Spleen (tissue), 11 donors: ENCODE data around the gene FN3KRP. TPM values are rescaled to one million over a fixed set of nuclear protein-coding genes. Genes with fewer than 3 reads are reported as not detected.
"Not testable (repeated sequence)": the region's sequence is repeated elsewhere in the genome, so short reads cannot be mapped to it uniquely, and the experiment has no call there.

Experiments used
- DNase-seq: peaks from one replicate; pipeline ENCODE4 v3.0.0-alpha.2; 2020
- H3K27ac ChIP-seq, 8 donors: fragments of 200-600 bp; sonication (generic) in 7 of 8; 1 replicate in 4 of 8; 2 replicates in 4 of 8; pipeline versions ENCODE4 v1.5.0 to v1.8.0; 2016 to 2021; ENCODE audit warnings: inconsistent platforms in 4 of 8, mild to moderate bottlenecking in 4 of 8, moderate library complexity in 1 of 8
- H3K27me3 ChIP-seq, 7 donors: fragments of 200-600 bp; sonication (generic) in 6 of 7; replicated peaks in 1 of 7; 1 replicate in 4 of 7; 2 replicates in 3 of 7; pipeline versions ENCODE4 v1.5.0 to v1.8.0; 2016 to 2021; ENCODE audit warnings: inconsistent platforms in 3 of 7, mild to moderate bottlenecking in 1 of 7
- H3K36me3 ChIP-seq, 6 donors: fragments of 200-600 bp; sonication (generic) in 5 of 6; 1 replicate in 4 of 6; 2 replicates in 2 of 6; pipeline versions ENCODE4 v1.5.0 to v1.8.0; 2016 to 2021; ENCODE audit warnings: inconsistent platforms in 2 of 6
- H3K4me1 ChIP-seq, 6 donors: fragments of 200-600 bp; sonication (generic) in 5 of 6; 1 replicate in 3 of 6; 2 replicates in 3 of 6; pipeline versions ENCODE4 v1.5.0 to v1.8.0; 2016 to 2021; ENCODE audit warnings: inconsistent platforms in 3 of 6
- H3K4me3 ChIP-seq, 8 donors: fragments of 200-600 bp; sonication (generic) in 7 of 8; 1 replicate in 4 of 8; 2 replicates in 4 of 8; pipeline versions ENCODE4 v1.5.0 to v1.8.0; 2016 to 2021; ENCODE audit warnings: inconsistent platforms in 4 of 8, mild to moderate bottlenecking in 4 of 8, moderate library complexity in 2 of 8
- H3K9me3 ChIP-seq, 8 donors: fragments of 200-600 bp; sonication (generic) in 7 of 8; 1 replicate in 4 of 8; 2 replicates in 4 of 8; pipeline versions ENCODE4 v1.5.0 to v1.8.0; 2016 to 2021; ENCODE audit warnings: inconsistent platforms in 4 of 8
- CTCF ChIP-seq, 11 experiments: fragments of 200-600 bp in 7 of 11; fragments of 450-650 bp in 4 of 11; sonication (generic) in 4 of 11; IDR thresholded peaks in 8 of 11; conservative IDR thresholded peaks in 3 of 11; 1 replicate in 7 of 11; 2 replicates in 4 of 11; pipeline versions ENCODE4 v1.4.0 to v1.8.0; 2016 to 2021; ENCODE audit warnings: antibody characterized with exemption in 11 of 11, inconsistent platforms in 4 of 11, mild to moderate bottlenecking in 1 of 11
- POLR2A ChIP-seq, 3 donors: fragments of 450-650 bp; IDR thresholded peaks; one replicate each; pipeline ENCODE4 v1.5.1; 2017; ENCODE audit warnings: antibody characterized with exemption in 3 of 3, mild to moderate bottlenecking in 1 of 3
- POLR2AphosphoS5 ChIP-seq, 3 donors: sonication (generic); formaldehyde crosslinking; IDR thresholded peaks; one replicate each; pipeline ENCODE4 v1.5.1; 2017; ENCODE audit warnings: antibody characterized with exemption in 3 of 3
- WGBS, 5 donors: extraction: QIAGEN DNeasy Blood & Tissue Kit in 3 of 5; methylation state at CpG; one replicate each; pipeline versions ENCODE4 v1.1.5 to v1.1.7; 2013 to 2018; 5-methylcytosine and 5-hydroxymethylcytosine counted together
- intact Hi-C: fragments of 100-400 bp; cut with DNase I; formaldehyde crosslinking; loops from one replicate; pipeline ENCODE4 v1.15.0; 2023; ENCODE audit warnings: low total_unique reads
- polyA plus RNA-seq, 3 donors: library from polyadenylated mRNA; stranded (reverse); fragments of 200-250 nt; gene quantifications; one replicate each; pipeline ENCODE4 v1.2.1, GENCODE V29; 2013
- total RNA-seq, 7 donors: library from RNA; depleted of rRNA in 3 of 7; stranded (reverse); fragments of >200 nt in 3 of 7; fragmentation: NEBNext Ultra II Directional in 4 of 7; extraction: Animal tissue kit (Norgen Biotek cat#: 25700) in 4 of 7; gene quantifications; one replicate each; pipeline versions ENCODE4 v1.1.0 to v1.2.1, GENCODE V29; 2016 to 2021
- donor health status: healthy with polysubstance abuse.
- donor health status: DM: no; HTN: no; CAD: no; lungs with moderate emphysema.
- donor health status: DM: no; HTN: no; CAD: no.
- donor health status: Bipolar disorder and iron deficiency.
- donor health status: healthy.
- donor health status: DM: no; HTN: no; CAD: no.
- donor health status: DM: yes; HTN: yes; CAD: no.

The FN3KRP gene
- total and polyA plus RNA-seq, 10 donors = 16.3 to 35.1 (median 24.8) TPM

GRCh38 chr17:82737967-82738877 is 21.7 kb downstream of the FN3KRP start:
- H3K27me3 ChIP-seq = peaks cover 0 to 22% (median 0%) of the 10 kb centered on the region in 7 donors
- H3K9me3 ChIP-seq = peaks cover 0 to 28% (median 23%) of the 10 kb centered on the region in 8 donors
- no peak overlapping the region for H3K27ac ChIP-seq
- intact Hi-C loops = no loop called here
- peaks cover 4 to 24% (median 16%) of the 10 kb centered on the region in 6 donors for H3K4me1 ChIP-seq
- peaks cover 0 to 47% (median 16%) of the 10 kb centered on the region in 6 donors for H3K36me3 ChIP-seq
- no peak for DNase-seq
- no peak overlapping the region for H3K4me3 ChIP-seq
- 83 to 90% (median 86%) methylated on average over 18 to 26 of the region's 26 CpGs for WGBS, 5 donors
- TF ChIP-seq POLR2AphosphoS5 (IDR thresholded peaks at IDR 0.05) = no peak
- no peak for TF ChIP-seq POLR2A (IDR thresholded peaks at IDR 0.05)
- TF ChIP-seq CTCF (IDR thresholded peaks at IDR 0.05 in 8 of 11, conservative IDR thresholded peaks at IDR 0.05 in 3 of 11) = no peak

GRCh38 chr17:82740906-82741759 is 24.6 kb downstream of the FN3KRP start:
- no peak for DNase-seq
- Histone ChIP-seq H3K27me3 (peaks cover 0 to 8% (median 0%) of the 10 kb centered on the region in 7 donors), H3K4me1 (peaks cover 0 to 10% (median 5%) of the 10 kb centered on the region in 6 donors), H3K27ac (no peak overlapping the region), H3K36me3 (peaks cover 0 to 40% (median 16%) of the 10 kb centered on the region in 6 donors), H3K4me3 (no peak overlapping the region), H3K9me3 (peaks cover 0 to 24% (median 22%) of the 10 kb centered on the region in 8 donors)
- intact Hi-C loops = no loop called here
- 92 to 98% (median 96%) methylated on average over 10 of the region's 10 CpGs for WGBS, 5 donors
- TF ChIP-seq CTCF (IDR thresholded peaks at IDR 0.05 in 8 of 11, conservative IDR thresholded peaks at IDR 0.05 in 3 of 11) (no peak), POLR2AphosphoS5 (IDR thresholded peaks at IDR 0.05) (no peak), POLR2A (IDR thresholded peaks at IDR 0.05) (no peak)

GRCh38 chr17:82743344-82744219 is 27.1 kb downstream of the FN3KRP start:
- Histone ChIP-seq H3K36me3 (peaks cover 0 to 40% (median 16%) of the 10 kb centered on the region in 6 donors), H3K27me3 (no peaks in the 10 kb centered on the region), H3K9me3 (peaks cover 0 to 42% (median 33%) of the 10 kb centered on the region in 8 donors), H3K4me3 (no peak overlapping the region), H3K27ac (no peak overlapping the region), H3K4me1 (no peaks in the 10 kb centered on the region)
- intact Hi-C loops = no loop called here
- WGBS, 5 donors = 85 to 95% (median 93%) methylated on average over 10 to 16 of the region's 16 CpGs
- TF ChIP-seq POLR2AphosphoS5 (IDR thresholded peaks at IDR 0.05) (no peak), CTCF (IDR thresholded peaks at IDR 0.05 in 8 of 11, conservative IDR thresholded peaks at IDR 0.05 in 3 of 11) (no peak), POLR2A (IDR thresholded peaks at IDR 0.05) (no peak)
- no peak for DNase-seq

- H3K27me3 ChIP-seq, H3K4me1 ChIP-seq, H3K27ac ChIP-seq, DNase-seq, H3K4me3 ChIP-seq, intact Hi-C loops: not testable (repeated sequence)
- Histone ChIP-seq H3K36me3 (peaks cover 0 to 38% (median 14%) of the 10 kb centered on the region in 6 donors), H3K9me3 (peaks cover 0 to 42% (median 33%) of the 10 kb centered on the region in 8 donors)
- WGBS, 5 donors = 69 to 82% (median 77%) methylated on average over 7 of the region's 7 CpGs
Observed at GRCh38 chr17:82744736-82745135, 28.2 kb downstream of the FN3KRP start.
